ENCODE data around the gene PDGFB. TPM values are rescaled to one million over a fixed set of nuclear protein-coding genes. Genes with fewer than 3 reads are reported as not detected.

The PDGFB gene
- total RNA-seq, 1 experiment from 2014 or later: 78.0 TPM

DNA sequence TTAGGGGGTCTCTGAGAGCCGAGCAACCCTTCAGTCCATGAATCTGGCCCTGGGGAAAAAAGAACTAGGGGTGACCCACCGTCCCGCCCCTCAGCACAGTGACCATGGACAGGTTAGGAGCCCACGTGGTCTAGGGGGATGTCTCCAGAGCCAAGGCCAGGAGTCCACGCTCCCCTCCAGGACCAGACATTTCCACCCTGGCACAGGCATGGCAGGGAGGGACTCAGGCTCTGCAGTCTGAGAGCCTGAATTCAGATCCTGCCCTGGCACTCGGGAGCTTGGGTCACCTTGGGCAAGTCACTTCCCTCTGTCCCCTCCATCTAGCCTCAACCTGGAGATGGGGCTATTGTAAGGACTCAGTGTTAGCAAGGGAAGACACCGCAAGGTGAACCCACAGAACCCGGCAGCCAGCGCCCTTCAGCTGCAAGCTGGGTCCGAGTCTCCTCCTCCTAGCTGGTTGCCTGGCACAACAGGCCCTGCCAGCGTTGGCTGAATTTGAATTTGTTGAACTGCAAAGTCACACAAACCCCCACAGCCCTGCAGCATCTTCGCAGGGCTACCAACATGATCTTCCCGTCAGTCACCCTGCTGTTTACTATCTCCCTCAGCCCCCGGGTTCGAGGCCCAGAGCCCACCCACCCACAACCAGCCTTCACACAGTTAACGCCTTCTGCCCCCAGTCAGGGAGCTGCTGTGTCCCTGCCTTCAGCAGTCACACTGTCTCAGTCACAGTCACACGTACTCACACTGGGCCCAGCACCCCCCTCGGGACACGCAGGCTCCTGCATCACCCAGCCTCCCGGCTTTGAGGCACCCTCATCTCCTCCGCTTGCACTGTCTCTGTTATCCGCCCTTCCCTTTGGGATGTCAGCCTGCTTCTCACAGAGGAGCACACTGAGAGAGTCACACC is 603 bp upstream of the PDGFB start:
- no TSS peak for BruUV-seq (replicated peaks)

DNA sequence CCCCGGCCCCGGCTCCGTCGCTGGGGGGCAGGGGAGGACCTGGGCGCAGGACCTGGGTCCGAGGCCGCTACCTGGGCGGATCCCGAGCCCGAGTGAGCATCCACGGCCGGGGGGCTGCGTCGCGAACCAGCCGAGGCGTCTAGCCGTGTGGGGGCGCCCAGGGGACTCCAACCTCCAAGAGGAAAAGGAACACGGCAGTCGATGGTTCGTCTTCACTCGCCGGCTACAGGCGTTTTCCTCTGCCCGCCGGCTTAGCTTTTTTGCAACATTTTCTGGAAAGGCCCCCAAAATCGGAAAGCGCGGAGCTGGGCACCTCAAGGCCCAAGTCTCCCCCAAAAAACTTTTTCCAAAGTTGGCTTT is 666 bp downstream of the PDGFB start:
- ATAC-seq (no peak), DNase-seq (ENCODE audit: low read depth, low spot score) (no peak)
- H3K27me3 ChIP-seq (ENCODE audit: control insufficient read depth, insufficient read depth, low read length): no peaks in the 10 kb centered on the region
- peak overlapping the region; percentile 81 for H3K27ac ChIP-seq (ENCODE audit: low read length)
- in situ Hi-C loops (cut with HindIII; ENCODE audit: low pct_unique_long_range_greater_than_20kb, low sequenced_read_pairs): no loop called here
- intact Hi-C loops (cut with micrococcal nuclease; ENCODE audit: unreplicated experiment): no loop called here
- TF ChIP-seq POLR2AphosphoS5 (IDR thresholded peaks at IDR 0.05; ENCODE audit: low read depth, low read length): 0 out of 2 replicates have a peak, but pooled peaks have one; percentile 10
- no peak for TF ChIP-seq SIN3A (IDR thresholded peaks at IDR 0.05; ENCODE audit: borderline replicate concordance, insufficient read depth, low read depth, low read length)
- TF ChIP-seq TCF7L2 (IDR thresholded peaks at IDR 0.05; ENCODE audit: low read depth, low read length): no peak
- CTCF ChIA-PET: interaction anchor here (0.7 kb wide), 1 partner anchor 98 kb away, joined by 4 read pairs; no protein-coding TSS in a partner anchor
- peak overlapping the region; percentile 66 to 72 for H3K4me3 ChIP-seq (ENCODE audit: low read depth in 2 of 2, low read length in 2 of 2)
- no TSS peak for BruUV-seq (replicated peaks)
- peaks cover 25% of the 10 kb centered on the region for H3K4me1 ChIP-seq (ENCODE audit: control insufficient read depth, insufficient read depth, low read length)
- no peaks in the 10 kb centered on the region for H3K36me3 ChIP-seq (ENCODE audit: control insufficient read depth, insufficient read depth, low read length)
- no peaks in the 10 kb centered on the region for H3K9me3 ChIP-seq (ENCODE audit: control insufficient read depth, insufficient read depth, low read depth, low read length)
- POLR2A ChIA-PET: interaction anchor here (0.6 kb wide), 1 partner anchor 65 kb away, joined by 6 read pairs; no protein-coding TSS in a partner anchor

More for the DNA sequence above, 603 bp upstream of the PDGFB start:
- H3K4me3 ChIP-seq (ENCODE audit: low read depth in 2 of 2, low read length in 2 of 2): peak overlapping the region in 1 of 2 experiments; percentile 51; a peak in 1 of 4 replicates
- intact Hi-C loops (cut with micrococcal nuclease; ENCODE audit: unreplicated experiment) (no loop called here), in situ Hi-C loops (cut with HindIII; ENCODE audit: low pct_unique_long_range_greater_than_20kb, low sequenced_read_pairs) (no loop called here)
- H3K9me3 ChIP-seq (ENCODE audit: control insufficient read depth, insufficient read depth, low read depth, low read length): no peaks in the 10 kb centered on the region
- peaks cover 22% of the 10 kb centered on the region for H3K4me1 ChIP-seq (ENCODE audit: control insufficient read depth, insufficient read depth, low read length)
- ChIA-PET CTCF (interaction anchor here (0.6 to 0.9 kb wide), 2 partner anchors 251 to 1727 kb away, joined by 4 to 11 read pairs; no protein-coding TSS in a partner anchor), POLR2A (interaction anchor here (0.6 to 1.0 kb wide), 3 partner anchors 50 to 373 kb away, joined by 3 to 12 read pairs (median 3); partner anchors contain the start of gene CBX6)
- no peaks in the 10 kb centered on the region for H3K27me3 ChIP-seq (ENCODE audit: control insufficient read depth, insufficient read depth, low read length)
- H3K36me3 ChIP-seq (ENCODE audit: control insufficient read depth, insufficient read depth, low read length): no peaks in the 10 kb centered on the region
- ATAC-seq (peak; percentile 14), DNase-seq (ENCODE audit: low read depth, low spot score) (no peak)
- TF ChIP-seq, protein P1, sequence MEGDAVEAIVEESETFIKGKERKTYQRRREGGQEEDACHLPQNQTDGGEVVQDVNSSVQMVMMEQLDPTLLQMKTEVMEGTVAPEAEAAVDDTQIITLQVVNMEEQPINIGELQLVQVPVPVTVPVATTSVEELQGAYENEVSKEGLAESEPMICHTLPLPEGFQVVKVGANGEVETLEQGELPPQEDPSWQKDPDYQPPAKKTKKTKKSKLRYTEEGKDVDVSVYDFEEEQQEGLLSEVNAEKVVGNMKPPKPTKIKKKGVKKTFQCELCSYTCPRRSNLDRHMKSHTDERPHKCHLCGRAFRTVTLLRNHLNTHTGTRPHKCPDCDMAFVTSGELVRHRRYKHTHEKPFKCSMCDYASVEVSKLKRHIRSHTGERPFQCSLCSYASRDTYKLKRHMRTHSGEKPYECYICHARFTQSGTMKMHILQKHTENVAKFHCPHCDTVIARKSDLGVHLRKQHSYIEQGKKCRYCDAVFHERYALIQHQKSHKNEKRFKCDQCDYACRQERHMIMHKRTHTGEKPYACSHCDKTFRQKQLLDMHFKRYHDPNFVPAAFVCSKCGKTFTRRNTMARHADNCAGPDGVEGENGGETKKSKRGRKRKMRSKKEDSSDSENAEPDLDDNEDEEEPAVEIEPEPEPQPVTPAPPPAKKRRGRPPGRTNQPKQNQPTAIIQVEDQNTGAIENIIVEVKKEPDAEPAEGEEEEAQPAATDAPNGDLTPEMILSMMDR (IDR thresholded peaks at IDR 0.05): no peak
- TF ChIP-seq, protein P2, sequence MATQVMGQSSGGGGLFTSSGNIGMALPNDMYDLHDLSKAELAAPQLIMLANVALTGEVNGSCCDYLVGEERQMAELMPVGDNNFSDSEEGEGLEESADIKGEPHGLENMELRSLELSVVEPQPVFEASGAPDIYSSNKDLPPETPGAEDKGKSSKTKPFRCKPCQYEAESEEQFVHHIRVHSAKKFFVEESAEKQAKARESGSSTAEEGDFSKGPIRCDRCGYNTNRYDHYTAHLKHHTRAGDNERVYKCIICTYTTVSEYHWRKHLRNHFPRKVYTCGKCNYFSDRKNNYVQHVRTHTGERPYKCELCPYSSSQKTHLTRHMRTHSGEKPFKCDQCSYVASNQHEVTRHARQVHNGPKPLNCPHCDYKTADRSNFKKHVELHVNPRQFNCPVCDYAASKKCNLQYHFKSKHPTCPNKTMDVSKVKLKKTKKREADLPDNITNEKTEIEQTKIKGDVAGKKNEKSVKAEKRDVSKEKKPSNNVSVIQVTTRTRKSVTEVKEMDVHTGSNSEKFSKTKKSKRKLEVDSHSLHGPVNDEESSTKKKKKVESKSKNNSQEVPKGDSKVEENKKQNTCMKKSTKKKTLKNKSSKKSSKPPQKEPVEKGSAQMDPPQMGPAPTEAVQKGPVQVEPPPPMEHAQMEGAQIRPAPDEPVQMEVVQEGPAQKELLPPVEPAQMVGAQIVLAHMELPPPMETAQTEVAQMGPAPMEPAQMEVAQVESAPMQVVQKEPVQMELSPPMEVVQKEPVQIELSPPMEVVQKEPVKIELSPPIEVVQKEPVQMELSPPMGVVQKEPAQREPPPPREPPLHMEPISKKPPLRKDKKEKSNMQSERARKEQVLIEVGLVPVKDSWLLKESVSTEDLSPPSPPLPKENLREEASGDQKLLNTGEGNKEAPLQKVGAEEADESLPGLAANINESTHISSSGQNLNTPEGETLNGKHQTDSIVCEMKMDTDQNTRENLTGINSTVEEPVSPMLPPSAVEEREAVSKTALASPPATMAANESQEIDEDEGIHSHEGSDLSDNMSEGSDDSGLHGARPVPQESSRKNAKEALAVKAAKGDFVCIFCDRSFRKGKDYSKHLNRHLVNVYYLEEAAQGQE (IDR thresholded peaks at IDR 0.05; ENCODE audit: insufficient read depth in 1 of 2, low read depth in 2 of 2, low read length in 1 of 2): no peak
- TF ChIP-seq POLR2AphosphoS5 (IDR thresholded peaks at IDR 0.05; ENCODE audit: low read depth, low read length): no peak
- H3K27ac ChIP-seq (ENCODE audit: low read length): peak overlapping the region; percentile 77
